Stimulated activated CD8-positive, alpha-beta memory T cell treated with anti-CD3 and anti-CD28 coated beads, Interleukin-7, amount 100 ng/mL, for 48 hours (primary cell): ENCODE results near the gene BCL2L12.

Experiments used
- DNase-seq, 2 donors: peaks; one replicate each; pipeline ENCODE4 v3.0.0-alpha.2; 2020; ENCODE audit warnings: low read depth in 1 of 2; ENCODE audit errors: extremely low read depth in 1 of 2

Gene BCL2L12

DNA sequence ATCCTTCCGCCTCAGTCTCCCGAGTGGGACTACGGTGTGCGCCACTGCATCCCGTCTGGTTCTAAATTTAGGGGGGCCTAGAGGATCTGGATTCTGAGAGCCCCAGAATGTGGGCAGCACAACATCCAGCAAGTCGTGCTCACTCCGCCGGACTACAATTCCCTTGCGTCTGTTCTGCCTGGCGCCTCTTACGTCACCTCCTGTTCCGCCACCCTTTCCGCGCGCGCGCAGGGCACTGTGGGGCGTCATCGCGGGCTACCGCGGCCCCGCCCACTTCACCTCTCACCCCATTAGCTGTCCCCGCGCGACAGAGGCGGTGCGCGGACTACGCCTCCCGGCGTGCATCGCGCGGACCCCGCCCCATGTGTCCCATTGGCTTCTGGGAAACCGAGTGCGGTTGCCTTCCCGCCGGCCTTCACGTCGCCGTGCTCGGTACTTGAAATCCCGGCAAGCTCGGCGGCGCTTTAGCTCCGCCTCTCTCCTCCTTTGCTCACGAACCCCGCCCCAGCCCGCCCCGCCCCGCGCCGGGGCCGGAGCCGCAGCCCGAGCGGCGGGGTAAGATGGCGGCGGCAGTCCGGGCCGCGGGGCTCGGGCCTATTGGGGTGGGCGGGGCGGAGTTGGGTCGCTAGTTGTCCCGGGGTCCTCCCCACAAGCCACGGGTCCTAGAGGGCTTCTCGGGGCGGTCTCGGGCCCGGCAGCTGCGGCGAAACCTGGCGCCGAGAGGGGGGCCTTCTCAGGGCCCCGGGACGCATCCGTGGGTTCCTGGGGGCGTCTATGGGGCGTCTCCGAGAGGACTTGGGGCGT, 23.8 kb upstream of the BCL2L12 start, which contains the start of gene SCAF1:
TSS of gene SCAF1 (plus strand) at position 522 of the 804 bp plus-strand sequence. CDS start 2,818 bp downstream, outside the sequence.
- peak; percentile 99 to 100 for DNase-seq

DNA sequence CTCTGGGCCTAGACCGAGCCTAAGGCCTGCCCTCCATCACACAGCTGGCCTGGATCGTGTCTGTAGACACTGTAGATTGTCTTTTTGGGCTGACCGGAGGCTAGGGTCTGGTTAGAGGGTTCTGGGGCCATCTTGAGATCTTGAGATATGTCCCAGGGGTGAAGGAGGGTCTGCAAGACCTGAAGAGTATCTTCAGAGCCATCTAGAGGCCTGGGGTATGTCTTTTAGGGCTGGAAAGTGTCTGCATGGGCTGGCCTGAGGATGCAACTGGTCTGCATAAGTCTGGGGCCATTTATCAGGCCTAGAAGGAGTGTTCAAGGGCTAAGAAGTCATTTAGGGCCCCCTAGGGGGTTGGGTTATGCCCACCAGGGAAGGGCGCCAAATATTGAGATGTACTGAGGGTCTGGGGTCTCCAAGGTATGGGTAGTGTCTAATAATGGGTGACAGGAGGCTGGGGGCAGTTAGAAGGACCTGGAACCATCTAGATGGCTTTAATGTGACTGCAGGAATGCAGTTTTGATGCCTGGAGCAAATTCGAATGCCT, 23.2 kb upstream of the BCL2L12 start:
- DNase-seq: no peak

DNA sequence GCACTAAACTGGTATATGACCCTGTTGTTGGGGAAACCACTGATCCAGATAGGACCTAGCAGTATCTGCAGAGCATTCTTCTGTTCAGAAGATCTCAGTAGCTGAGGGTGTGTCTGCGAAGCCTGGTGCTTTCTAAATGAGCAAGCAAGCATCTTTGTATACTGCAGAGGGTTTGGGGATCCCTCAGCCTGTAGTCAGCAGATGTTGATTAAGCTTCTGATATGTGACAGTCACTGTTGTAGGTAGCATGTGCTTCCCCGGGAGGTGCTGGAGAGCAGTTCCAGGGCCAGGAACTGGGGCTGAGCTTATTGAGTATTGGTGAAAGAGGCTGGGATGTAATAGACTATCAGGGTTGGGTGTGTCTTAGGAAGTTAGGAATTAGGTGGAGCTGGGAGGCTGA, 22.3 kb upstream of the BCL2L12 start:
- no peak for DNase-seq

DNA sequence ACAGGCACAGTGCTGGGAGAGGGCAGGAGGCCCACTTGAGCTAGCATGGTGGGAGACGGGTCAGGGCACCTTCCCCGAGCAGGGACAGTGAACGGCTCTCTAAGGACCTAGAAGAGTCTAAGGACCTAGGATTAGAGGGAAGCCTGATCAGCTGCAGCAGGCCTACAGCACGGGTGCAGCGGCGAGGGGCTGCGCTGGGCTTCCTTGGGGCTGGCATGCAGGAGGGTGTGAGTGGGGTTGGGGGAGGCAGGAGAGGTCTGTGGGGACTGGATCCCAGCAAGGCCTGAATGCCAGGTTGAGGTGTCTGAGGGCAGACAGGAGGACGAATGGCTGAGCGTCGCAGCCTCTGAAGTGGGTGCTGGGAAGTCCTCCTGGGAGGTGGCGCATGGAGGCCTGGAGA, 20.1 kb upstream of the BCL2L12 start:
- DNase-seq: no peak

DNA sequence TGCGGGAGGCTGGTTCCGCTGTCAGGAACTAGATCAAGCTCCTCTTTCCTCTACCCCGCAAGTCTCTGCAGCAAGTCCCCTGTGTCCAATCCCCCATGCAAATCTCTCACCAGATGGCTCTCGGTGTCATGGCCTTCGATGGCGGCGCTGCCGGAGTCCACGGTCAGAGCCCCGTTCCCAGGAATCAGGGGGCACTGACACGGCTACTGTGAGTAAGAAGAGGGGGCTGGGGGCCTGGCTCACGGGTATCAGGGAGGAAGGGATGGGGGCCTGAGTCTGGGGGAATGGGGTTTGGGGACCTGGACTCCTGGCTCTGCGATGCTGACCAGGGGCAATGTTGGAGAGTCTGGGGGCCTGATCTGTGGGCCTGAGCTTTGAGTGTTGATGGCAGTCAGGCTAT, 19.7 kb upstream of the BCL2L12 start:
- no peak for DNase-seq

DNA sequence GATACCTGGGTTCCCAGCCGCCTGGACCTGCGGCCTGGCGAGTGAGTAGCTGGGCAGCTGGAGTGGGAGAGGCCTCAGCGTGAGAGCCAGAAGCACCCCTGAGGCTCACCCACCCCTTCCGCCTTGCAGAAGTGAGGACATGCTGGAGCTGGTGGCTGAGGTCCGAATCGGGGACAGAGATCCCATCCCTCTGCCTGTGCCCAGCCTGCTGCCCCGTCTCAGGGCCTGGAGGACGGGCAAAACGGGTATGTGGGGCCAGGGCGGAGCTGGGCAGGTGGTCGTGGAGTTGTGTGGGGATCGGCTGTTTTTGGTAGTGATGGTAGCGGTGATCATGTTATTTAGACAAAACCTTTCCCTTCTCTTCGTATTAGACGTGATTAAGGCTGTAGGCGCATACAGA, 19.1 kb upstream of the BCL2L12 start:
- DNase-seq: no peak

DNA sequence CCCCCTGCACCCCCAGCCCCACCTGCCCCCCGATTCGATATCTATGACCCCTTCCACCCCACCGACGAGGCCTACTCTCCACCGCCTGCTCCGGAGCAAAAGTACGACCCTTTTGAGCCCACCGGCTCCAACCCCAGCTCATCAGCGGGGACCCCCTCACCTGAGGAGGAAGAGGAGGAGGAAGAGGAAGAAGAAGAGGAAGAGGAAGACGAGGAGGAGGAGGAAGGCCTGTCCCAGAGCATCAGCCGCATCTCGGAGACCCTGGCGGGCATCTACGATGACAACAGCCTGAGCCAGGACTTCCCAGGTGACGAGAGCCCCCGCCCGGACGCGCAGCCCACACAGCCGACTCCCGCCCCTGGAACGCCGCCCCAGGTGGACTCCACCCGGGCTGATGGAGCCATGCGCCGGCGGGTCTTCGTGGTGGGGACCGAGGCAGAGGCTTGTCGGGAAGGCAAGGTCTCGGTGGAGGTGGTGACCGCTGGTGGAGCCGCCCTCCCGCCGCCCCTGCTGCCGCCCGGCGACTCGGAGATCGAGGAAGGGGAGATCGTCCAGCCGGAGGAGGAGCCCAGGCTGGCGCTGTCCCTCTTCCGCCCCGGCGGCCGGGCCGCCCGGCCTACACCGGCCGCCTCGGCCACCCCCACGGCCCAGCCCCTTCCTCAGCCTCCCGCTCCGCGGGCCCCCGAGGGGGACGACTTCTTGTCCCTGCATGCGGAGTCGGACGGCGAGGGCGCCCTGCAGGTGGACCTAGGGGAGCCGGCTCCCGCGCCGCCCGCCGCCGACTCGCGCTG, 14.5 kb upstream of the BCL2L12 start:
- DNase-seq: no peak

DNA sequence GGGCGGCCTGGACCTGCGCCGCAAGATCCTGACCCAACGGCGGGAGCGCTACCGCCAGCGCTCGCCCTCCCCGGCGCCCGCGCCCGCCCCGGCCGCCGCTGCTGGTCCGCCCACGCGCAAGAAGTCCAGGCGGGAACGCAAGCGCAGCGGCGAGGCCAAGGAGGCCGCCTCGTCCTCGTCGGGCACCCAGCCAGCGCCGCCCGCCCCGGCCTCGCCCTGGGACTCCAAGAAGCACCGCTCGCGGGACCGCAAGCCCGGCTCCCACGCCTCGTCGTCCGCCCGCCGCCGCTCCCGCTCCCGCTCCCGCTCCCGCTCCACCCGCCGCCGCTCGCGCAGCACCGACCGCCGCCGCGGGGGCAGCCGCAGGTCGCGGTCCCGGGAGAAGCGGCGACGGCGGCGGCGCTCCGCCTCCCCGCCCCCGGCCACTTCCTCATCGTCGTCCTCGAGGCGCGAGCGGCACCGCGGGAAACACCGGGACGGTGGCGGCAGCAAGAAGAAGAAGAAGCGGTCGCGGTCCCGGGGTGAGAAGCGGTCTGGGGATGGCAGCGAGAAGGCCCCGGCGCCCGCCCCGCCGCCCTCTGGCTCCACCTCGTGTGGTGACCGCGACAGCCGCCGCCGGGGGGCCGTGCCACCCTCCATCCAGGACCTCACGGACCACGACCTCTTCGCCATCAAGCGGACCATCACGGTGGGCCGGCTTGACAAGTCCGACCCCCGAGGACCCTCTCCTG, 13.7 kb upstream of the BCL2L12 start:
- DNase-seq: no peak

DNA sequence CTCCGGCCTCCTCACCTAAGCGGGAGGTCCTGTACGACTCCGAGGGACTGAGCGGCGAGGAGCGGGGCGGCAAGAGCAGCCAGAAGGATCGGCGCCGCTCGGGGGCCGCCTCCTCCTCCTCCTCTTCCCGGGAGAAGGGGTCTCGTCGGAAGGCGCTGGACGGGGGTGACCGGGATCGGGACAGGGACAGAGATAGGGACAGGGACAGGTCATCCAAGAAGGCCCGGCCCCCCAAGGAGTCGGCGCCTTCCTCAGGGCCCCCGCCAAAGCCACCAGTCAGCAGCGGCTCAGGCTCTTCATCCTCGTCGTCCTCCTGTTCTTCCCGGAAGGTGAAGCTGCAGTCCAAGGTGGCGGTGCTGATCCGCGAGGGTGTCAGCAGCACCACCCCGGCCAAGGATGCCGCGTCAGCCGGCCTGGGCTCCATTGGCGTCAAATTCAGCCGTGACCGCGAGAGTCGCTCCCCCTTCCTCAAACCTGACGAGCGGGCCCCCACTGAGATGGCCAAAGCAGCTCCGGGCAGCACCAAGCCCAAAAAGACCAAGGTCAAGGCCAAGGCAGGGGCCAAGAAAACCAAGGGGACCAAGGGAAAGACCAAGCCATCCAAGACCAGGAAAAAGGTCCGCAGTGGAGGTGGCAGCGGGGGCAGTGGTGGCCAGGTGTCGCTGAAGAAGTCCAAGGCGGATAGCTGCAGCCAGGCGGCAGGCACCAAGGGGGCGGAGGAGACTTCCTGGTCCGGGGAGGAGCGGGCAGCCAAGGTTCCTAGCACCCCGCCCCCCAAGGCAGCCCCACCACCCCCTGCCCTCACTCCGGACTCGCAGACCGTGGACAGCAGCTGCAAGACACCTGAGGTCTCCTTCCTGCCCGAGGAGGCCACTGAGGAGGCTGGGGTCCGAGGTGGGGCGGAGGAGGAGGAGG, 12.9 kb upstream of the BCL2L12 start:
- no peak for DNase-seq

DNA sequence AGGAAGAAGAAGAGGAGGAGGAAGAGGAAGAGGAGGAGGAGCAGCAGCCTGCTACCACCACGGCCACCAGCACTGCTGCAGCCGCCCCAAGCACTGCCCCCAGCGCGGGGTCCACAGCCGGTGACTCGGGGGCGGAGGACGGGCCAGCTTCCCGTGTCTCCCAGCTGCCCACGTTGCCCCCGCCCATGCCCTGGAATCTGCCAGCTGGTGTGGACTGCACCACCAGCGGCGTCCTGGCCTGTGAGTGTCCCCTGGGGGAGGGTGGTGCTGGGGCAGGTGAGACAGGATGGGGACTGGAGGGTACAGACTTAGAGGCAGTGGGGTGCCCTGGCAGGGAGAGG, 12.3 kb upstream of the BCL2L12 start:
- no peak for DNase-seq

DNA sequence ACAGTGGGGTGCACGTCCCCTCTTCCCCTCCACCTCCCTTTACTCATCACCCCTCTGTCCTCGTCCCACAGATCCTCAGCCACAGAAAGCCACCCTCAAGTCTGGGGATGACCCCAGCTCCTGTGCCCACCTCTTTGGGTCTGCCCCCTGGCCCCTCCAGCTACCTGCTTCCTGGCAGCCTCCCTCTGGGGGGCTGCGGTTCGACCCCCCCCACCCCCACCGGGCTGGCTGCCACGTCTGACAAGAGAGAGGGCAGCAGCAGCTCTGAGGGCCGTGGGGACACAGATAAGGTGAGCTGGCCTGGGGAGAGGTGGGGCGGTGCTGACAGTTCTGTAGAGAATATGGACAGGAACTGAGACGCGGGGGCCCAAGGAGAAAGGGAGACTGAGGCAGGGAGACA, 11.2 kb upstream of the BCL2L12 start:
- no peak for DNase-seq

DNA sequence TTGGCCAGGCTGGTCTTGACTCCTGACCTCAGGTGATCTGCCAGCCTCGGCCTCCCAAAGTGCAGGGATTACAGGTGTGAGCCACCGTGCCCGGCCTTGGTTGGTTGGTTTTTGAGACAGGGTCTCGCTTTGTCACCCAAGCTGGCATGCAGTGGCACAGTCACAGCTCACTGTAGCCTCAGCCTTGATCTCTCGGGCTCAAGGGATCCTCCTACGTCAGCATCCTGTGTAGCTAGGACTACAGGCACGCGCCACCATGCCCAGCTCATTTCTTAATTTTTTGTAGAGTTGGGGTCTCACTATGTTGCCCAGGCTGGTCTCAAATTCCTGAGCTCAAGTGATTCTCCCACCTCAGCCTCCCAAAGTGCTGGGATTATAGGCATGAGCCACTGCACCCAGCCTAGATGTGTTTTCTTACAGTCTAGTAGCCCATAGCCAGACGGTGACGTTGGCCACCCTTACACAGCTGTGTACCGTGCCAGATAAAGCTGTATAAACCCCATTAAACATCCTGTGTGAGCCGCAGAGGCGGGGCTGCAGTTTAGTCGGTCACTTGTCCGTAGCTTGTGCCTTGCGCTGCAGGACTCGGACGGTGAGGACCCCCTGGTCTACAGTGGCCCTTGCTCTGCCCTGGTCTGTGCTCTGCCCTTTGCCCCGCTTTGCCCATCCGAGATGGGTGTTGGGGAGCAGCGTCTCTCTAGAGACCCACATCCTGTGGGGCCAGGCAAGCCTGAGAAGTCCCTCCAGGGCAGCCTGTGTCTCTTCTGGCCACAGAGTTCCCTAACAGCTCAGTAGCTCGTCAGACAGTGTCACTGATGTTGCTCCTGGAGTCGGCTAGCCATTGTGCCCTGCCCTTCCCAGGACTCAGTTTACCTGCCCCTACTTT, 9.9 kb upstream of the BCL2L12 start:
- no peak for DNase-seq

DNA sequence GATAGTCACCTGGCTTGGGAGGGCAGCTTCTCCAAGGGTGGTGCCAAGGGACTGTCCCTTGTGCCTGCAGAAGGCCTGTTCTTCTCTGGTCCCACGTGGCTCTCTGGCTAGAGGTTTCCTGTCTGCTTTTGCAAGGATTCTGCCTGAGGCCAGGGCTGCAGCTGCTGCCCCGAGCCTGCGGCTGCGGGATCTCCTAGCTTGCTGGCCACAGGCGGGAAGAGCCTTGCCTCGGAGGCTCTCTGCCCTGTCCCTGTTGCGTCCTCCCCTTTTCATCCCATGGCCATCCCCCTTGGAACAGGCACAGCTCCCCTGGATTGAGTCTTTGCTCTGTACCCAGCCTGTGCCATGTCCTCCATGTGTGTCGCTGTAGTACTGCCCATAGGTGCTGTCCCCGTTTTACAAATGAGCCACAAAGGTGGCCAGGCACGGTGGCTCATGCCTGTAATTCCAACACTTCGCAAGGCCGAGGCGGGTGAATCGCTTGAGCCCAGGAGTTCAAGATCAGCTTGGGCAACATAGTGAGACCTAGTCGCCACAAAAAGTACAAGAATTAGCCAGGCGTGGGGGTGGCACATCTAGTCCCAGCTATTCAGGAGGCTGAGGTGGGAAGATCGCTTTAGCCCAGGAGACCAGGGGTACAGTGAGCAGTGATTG, 9.2 kb upstream of the BCL2L12 start:
- no peak for DNase-seq

DNA sequence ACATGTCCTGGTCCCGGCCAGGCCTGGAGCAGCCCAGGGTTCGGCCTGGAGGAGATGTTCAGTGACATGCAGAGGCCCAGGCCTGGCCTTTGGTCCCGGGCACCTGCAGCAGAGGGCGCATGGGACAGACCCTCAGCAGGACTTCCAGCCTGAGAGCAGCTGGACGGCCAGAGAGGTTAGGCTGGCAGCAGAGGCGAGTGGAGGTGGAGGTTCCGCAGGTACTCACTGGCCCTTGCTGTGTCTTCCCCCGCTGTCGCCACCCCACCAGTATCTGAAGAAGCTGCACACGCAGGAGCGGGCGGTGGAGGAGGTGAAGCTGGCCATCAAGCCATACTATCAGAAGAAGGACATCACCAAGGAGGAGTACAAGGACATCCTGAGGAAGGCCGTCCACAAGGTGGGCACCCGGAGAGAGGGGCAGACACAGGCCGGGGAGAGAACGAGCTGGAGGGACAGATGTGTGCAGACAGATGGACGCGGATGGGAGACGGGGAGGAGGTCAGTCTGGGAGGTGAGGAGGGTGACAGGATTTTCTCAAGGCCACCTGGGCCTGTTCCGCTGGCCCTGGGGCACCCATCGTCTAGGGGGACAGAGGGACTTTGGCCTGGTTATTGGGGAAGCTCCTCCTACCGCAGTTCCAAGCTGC, 8.1 kb upstream of the BCL2L12 start:
- DNase-seq: no peak

DNA sequence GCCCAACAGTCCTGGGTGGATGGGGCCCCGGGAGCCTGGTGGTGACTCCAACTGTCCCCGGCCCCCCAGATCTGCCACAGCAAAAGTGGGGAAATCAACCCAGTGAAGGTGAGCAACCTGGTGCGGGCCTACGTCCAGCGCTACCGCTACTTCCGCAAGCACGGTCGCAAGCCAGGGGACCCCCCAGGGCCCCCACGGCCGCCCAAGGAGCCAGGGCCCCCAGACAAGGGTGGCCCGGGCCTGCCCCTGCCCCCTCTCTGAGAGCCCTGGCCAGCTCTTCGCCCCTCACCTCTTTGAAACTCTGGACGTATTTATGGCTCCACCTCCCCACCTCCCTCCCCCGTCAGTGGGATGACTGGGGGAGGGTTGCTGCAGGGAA, 7.6 kb upstream of the BCL2L12 start:
- no peak for DNase-seq

DNA sequence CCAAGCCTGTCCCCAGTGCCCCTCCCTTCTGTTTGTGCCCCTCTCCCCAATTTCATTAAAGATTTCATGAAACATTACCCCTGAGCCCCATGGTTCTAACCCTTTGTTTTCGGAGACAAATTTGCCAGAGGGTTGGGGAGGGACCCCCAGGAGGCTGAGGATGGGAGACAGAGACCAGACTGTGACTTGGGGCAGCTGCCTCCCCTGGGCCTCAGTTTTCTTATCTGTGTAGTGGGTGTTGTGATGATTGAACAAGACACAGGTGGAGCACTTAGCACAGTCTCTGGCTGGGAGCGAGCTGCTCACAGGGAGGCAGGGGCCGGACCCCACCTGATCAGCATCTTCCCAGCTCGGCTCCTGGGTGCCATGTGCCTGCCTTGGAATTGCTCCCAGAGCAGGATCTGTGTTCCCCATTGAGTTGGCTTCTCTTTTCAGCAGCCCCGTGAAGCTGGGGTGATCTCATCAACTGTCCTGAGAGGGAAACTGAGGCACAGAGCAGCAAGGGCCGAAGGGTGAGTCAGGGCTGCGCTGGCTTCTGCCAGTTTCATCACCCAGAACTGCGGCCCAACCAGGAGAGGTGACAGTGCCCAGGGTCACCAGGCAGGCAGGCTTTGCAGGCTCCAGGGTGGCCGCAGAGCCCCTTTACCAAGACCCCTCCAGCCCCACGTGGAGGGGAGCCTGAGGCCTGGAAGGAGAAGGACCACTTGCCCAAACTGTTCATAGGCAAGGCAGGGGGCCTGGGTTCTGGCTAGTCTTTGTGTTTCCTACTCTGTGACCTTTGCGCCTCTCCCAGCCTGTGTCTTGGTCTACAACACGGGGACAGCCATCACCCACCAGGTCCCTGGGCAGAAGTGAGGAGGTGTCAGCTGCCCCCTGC, 6.9 kb upstream of the BCL2L12 start:
- no peak for DNase-seq

DNA sequence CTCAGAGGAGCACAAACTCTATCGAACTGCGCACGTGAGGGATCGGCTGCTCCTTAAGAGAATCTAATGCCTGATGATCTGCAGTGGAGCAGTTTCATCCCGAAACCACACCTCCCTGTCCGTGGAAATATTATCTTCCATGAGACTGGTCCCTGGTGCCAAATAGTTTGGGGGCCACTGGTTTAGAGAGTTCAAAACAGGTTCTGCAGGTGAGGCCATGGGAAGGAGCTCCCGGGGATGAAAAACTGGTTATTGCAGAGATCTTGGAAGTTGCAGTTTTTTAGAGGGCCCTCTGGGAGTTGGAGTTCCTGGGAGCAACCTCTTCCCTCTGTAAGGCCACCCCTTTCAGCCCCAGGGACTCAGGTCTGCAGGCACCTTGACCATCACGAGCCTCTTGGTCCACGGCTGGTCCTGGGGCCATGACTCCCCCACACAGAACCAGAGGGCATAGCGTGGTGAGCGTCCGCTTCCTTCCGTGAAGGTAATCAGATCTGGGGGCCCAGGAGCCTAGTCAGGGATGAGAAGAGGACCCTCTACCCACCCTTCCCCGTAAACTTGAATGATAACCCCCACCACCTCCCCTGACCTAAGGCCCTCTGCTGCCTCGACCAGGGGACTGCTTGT, 5.3 kb upstream of the BCL2L12 start:
- DNase-seq: no peak
